GM18519 (cell line): ENCODE data around the gene PTGES.
"Not testable (repeated sequence)": the region's sequence is repeated elsewhere in the genome, so short reads cannot be mapped to it uniquely, and the experiment has no call there.

Source experiments
- ATAC-seq: cut with Tn5 transposase; IDR thresholded peaks from one replicate; pipeline ENCODE4 v1.9.1; 2021; ENCODE audit warnings: mild to moderate bottlenecking, moderate library complexity; ENCODE audit not compliant: unreplicated experiment, low FRiP score

PTGES gene, protein sequence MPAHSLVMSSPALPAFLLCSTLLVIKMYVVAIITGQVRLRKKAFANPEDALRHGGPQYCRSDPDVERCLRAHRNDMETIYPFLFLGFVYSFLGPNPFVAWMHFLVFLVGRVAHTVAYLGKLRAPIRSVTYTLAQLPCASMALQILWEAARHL

DNA sequence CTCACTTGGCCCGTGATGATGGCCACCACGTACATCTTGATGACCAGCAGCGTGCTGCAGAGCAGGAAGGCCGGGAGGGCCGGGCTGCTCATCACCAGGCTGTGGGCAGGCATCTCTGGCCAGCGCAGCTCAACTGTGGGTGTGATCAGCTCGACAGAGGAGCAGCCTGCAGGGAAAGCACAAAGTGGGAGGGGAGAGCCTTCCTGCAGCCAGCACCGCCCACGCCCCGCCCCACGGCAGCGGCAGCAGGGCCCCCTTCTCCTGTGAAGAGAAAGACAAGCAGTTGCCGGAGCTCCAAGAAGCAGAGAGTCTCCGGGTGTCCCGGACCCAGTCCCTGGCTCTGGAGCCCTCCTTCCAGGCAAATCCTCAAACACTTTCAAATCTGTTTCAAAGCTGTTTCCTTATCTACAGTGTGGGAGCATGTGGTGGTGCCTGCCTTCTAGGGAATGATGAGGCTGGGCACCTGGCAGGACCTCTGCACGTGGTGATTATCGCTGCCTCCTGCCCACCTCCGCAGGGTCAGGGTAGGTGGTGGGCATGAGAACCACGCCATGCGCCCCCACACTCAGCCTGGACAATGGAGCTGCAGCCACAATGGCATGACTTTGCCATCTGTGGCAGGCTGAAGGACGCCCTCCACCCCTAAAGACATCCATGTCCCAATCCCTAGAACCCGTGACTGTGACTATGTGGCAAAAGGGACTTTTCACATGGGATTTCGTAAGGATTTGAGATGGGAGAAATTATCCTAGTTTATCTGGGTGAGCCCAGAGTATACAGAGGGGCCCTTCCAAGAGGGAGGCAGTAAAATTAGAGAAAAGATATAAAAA lies at the start of gene PTGES:
Gene PTGES (minus strand): TSS at position 143 of the 830 bp plus-strand sequence. CDS start 30 bp downstream, at position 113.
- no peak for ATAC-seq

DNA sequence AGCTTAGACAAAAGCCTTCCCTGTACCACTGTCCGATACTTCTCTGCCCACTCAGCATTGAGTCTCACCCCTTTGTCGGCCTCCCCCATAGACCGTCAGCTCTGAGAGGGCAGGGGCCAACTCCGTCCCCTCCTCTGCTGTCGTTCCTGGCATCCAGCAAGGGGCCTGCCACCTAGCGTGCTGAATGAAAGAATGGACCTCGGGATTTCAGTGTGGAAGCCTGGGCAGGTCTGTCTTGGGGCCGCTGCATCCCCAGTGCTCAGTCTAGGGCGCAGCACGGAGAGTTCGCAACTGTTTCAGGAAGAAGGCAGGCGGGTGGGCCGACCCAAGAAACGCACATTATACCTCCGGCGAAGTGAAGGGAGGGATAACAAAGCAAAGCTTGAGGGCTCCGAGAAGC lies 48.7 kb upstream of the PTGES start:
- no peak for ATAC-seq

DNA sequence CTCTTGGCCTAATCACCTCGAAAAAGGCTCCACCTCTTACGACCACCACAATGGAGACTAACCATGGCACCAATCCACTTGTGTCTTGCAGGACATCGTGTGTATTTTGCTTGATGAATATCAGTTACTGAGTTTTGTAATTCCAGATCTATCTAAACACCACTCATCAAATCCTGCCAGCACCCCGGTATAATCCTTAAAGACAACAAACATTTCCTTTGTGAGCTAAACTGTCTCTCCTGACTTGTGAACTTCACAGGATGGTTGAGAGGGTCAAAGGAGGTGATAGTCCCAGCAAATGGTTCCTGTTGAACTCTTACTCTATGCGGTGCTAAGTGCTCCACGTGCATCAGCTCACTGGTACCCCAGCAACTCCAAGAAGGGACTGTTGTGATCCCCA lies 46.1 kb upstream of the PTGES start:
- ATAC-seq = no peak

- ATAC-seq = not testable (repeated sequence)
Measured at GRCh38 chr9:129796029-129796428, 43.2 kb upstream of the PTGES start.

- no peak for ATAC-seq
Measured at GRCh38 chr9:129794549-129794948, 41.7 kb upstream of the PTGES start.

DNA sequence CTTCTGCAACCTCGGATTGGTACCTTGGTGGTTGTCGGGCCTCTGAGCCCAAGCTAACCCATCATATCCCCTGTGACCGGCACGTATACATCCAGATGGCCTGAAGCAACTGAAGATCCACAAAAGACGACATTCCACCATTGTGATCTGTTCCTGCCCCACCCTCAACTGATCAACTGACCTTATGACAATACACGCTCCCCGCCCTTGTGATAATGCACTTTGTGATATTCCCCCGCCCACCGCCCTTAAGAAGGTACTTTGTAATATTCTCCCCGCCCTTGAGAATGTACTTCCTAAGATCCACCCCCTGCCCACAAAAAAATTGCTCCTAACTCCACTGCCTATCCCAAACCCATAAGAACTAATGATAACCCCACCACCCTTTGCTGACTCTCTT lies 33.6 kb upstream of the PTGES start:
- no peak for ATAC-seq

DNA sequence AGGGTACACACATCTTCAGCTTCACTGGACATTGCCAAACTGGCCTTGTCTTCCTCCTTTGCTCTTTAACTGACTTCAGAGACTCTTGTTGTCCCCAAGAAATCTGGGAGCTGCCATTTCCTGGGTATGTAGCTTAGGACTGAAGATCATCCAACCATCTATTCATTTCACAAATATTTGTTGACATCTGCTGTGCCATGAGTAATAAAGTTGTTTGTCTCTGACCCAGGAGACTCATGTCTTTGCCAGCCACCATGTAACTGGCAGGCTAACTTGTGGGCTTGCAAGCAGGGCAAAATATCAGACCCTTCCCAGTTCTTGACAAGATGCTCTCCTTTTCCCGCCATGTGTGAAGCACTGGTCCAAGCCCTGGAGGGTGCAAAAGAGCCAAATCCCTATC lies 33.0 kb upstream of the PTGES start:
- no peak for ATAC-seq

DNA sequence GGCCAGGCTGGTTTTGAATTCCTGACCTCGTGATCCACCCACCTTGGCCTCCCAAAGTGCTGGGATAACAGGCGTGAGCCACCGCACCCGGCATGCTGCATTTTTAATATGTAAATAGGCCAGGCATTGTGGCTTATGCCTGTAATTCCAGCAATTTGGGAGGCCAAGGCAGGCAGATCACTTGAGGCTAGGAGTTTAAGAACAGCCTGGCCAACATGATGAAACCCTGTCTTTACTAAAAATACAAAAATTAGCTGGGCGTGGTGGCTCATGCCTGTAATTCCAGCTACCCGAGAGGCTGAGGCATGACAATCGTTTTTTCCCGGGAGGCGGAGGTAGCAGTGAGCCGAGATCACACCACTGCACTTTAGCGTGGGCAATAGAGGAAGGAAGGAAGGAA lies 32.1 kb upstream of the PTGES start:
- not testable (repeated sequence) for ATAC-seq

DNA sequence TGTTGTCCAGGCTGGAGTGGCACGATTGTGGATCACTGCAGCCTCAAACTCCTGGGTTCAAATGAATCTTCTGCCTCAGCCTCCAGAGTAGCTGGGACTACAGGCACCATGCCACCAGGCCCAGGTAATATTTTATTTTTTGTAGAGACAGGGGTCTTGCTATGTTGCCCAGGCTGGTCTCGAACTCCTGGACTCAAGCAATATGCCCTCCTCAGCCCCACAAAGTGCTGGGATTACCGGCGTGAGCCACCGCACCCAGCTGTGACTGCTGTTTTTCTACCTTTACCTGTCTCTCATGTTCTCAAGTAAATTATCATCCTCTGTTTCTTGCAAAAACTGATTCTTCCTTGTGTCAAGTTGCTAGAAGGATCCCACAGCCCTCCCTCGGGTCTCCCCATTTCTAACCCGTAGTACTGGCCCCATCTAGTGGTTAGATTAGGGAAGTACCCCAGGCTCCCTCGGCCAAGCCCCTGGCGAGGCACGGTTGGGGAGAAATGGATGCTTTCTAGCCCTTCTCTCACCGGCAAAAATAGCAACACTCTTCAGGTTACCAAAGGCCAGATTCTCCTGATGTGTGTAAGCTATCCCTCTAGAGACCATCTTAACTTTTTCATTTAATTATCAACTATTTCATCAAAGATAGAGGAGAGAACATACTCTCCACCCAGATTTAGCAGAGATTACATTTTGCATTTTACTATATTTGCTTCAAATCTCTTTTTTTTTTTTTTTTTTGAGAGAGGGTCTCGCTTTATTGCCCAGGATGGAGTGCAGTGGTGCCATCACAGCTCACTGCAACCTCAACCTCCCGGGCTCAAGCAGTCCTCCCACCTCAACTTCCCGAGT lies 30.9 kb upstream of the PTGES start:
- no peak for ATAC-seq

DNA sequence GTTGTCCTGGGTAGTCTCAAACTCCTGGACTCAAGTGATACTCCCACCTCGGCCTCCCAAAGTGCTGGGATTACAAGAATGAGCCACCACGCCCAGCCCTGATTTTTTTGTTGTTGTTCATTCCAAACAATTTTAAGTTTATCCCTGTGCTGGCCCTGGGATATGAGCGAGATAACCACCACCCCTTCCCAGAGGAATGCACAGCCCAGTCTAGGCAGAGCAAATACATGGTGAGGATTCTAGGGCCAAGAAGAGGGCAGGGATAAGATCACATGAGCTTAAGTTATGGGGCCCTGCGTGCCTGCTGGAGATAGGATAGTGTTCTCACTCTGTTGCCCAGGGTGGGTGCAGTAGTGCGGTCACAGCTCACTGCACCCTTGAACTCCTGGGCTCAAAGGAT lies 29.1 kb upstream of the PTGES start:
- no peak for ATAC-seq

DNA sequence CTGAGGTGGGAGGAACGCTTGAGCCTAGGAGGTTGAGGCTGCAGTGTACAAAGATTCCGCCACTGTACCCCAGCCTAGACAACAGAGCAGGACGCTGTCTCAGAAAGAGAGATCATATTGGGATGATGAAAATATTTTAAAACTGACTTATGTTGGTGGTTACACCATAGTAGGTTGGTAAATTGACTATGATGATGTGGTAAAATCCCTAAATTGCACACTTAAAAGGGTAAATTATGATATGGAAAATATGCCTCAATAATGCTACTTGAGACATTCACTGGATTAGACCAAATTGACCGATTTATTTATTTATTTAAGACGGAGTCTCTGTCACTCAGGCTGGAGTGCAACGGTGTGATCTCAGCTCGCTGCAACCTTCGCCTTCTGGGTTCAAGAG lies 28.3 kb upstream of the PTGES start:
- no peak for ATAC-seq

- no peak for ATAC-seq
Measured at GRCh38 chr9:129779560-129780190, 26.8 kb upstream of the PTGES start.

DNA sequence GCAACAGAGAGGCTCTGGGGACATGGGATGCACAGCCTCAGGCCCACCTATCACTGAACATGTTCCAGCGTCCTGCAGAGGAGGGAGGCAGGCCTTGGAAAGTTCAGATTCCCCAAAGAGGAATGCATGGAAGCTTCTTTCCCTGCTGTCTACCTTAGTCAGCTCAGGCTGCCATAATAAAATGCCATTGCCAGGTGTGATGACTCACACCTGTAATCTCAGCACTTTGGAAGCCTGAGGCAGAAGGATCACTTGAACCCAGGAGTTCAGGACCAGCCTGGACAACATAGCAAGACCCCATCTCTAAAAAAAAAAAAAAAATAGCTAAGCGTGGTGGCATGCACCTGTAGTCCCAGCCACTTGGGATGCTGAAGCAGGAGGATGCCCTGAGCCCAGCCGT lies 25.6 kb upstream of the PTGES start:
- ATAC-seq = no peak

DNA sequence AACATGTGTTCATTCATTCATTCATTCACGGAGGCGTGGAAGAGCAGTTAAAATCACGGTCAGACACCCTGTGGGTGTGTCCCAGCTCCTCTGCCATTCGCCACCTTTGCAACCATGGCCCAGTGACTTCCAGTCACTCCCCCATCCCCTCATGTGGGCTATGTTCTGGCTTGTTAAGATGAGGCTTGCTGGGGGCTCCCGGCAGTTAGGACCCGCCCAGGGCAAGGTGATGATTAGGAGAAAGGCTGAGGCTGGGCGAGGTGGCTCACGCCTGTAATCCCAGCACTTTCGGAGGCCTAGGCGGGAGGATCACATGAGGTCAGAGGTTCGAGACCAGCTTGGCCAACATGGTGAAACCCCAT lies 24.9 kb upstream of the PTGES start:
- ATAC-seq = no peak

DNA sequence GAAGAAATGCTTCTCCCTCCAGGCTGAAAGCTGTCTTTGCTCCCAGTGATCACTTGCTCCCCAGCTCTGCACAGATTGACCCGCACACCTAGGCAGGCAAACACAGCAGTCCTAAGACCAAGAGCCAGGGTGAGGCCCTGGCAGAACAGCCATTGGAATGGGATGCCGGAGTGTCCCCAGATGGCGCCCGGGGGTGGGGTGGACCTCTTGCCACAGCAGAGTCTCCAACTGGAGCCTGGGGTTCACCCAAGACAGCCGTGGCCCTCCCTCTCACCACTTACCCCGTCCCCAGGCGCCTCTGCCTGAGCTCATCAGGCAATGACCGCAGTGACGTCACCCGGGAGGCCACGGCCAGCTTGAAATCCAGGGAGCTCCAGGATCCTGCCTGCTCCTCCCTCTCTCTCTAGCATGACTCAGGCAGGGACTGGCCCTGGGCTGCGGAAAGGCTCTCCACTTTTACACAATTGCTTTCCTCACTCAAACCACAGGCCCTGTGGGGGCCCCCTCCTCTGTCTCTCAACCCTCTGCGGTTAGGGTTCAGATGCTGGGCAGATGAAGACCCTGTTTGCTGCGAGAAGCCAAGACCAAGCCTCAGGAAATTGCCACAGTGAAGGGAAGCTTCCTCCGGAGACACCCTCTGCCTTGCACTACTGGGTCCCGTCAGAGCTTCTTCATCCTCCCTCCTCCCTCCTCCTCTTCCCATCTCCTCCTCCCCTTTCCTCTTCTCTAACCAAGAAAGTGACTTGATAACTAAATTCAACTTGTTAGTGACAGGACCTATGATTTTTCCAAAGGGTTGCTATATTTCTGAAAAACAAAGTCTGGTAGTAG lies 24.3 kb upstream of the PTGES start:
- ATAC-seq = no peak

- no peak for ATAC-seq
Measured at GRCh38 chr9:129776566-129776937, 23.7 kb upstream of the PTGES start.

DNA sequence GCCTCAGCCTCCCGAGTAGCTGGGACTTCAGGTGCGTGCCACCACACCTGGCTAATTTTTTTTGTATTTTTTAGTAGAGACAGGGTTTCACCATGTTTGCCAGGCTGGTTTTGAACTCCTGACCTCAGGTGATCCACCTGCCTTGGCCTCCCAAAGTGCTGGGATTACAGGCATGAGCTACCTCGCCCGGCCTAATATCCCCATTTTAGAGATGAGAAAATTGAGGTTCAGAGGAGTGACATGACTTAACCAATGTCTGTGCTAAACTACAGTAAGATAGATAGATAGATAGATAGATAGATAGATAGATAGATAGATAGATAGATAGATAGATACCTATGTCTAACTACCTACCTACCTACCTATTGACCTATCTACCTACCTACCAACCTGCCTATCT lies 23.3 kb upstream of the PTGES start:
- not testable (repeated sequence) for ATAC-seq

DNA sequence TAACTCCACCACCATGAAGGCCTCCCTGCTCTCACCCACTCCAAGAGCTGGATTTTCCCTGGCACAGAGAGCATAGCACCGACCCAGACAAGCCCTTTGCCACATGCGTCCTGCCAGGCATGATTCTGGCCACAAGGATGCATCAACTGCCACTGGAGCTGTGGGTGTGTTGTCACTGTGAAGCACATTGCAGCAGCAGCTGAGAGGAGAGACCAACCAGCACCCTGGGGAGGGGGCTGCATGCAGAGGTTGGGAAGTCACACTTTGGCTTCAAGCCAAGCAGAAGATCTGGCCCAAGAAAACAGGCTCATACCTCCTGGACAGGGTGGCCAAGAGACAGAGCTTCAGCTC lies 22.6 kb upstream of the PTGES start:
- no peak for ATAC-seq

GRCh38 chr9:129774791-129775447 lies 22.1 kb upstream of the PTGES start:
- ATAC-seq = no peak
